HG02870 (cell line): ENCODE results near the gene ADH4.
"Not testable (repeated sequence)": the region's sequence is repeated elsewhere in the genome, so short reads cannot be mapped to it uniquely, and the experiment has no call there.

ENCODE experiments used
- ATAC-seq: cut with Tn5 transposase; IDR thresholded peaks from one replicate; pipeline ENCODE4 v1.9.1; 2021; ENCODE audit warnings: mild to moderate bottlenecking, moderate library complexity; ENCODE audit not compliant: unreplicated experiment

Gene ADH4

GRCh38 chr4:99084595-99084994 is 59.5 kb downstream of the ADH4 start:
- ATAC-seq = no peak

DNA sequence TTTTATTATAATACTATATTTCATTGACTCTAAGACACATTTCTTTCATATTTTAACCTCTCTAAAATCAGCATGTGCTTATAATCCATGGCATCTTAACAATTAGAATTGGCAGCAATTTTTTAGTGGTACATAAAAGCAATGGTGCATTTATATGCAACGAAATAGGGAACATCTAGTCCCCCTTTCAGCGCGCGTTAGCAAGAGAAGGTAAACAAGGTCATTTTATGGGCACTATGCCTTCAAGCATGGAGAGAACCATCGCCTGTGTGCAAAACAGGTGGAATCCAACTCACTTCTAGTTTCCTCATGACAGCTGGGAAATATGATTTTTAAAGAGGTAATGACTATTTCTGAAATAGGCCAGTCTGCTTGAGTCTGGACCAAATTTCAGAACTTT is 61.9 kb downstream of the ADH4 start:
- no peak for ATAC-seq

DNA sequence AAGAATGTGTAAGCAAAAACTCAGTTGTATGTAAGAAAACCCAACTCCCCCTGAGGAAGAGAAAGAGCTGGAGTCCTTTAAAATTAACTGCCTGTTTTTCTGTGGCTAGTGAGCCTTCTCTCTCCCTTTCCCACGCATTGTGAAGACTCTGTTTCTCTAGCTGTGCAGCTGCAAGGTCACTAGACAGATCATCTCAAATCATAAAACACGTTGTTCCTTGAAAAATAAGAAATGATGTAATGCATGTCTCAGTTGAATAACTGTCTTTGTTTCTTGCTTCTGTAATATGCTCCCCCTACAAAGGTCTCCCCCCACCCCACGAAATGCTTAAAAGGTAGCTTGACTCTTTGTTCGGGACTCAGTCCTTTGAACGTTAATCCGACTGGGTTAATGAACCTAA is 63.2 kb downstream of the ADH4 start:
- ATAC-seq = not testable (repeated sequence)

DNA sequence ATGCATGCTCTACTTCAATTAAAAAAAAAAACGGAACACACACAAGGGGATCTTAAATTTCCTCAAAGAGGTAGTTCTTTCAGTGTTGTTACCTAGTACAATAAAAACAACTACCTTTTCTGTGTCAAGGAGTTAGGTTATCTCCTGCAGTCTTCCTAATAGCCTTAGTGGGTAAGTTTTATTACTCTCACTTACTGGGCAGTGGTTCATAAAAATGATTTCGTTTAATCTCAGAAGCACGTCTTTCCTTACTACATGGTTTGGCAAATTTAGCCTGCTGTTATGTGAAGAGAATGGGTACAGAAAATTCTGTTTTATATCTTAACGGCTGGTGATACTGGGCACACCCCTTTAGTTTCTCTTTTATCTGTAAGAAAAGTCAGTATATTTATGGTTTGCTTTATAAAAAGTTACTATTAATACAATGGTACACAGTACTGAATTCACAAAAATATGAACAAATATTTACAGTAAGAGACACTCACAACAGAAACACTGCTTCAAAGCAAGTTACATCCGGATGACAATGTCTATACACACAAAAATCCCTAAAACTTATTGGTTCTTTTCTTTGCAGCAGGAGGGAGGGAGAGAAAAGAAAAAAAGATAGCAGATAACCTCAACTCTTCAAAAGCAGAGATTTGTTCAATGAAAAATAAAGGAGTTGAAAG is 64.3 kb downstream of the ADH4 start:
- no peak for ATAC-seq

GRCh38 chr4:99078931-99079624 is 65.0 kb downstream of the ADH4 start:
- ATAC-seq = no peak

GRCh38 chr4:99078336-99078735 is 65.8 kb downstream of the ADH4 start:
- ATAC-seq = no peak

DNA sequence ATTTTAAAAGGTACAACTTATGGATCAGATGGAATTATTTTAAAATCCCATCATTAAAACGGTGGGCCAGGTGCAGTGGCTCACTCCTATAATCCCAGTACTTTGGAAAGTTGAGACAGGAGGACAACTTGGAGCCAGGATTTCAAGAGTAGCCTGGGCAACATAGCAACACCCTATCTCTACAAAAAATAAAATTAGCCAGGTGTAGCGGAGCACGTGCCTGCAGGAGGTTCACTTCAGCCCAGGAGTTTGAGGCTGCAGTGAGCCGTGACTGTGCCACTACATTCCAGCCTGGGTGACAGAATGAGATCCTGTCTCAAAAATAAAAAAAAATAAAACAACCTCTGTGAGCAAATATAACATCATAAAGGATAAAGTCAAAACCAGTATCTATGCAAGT is 66.9 kb downstream of the ADH4 start:
- no peak for ATAC-seq

DNA sequence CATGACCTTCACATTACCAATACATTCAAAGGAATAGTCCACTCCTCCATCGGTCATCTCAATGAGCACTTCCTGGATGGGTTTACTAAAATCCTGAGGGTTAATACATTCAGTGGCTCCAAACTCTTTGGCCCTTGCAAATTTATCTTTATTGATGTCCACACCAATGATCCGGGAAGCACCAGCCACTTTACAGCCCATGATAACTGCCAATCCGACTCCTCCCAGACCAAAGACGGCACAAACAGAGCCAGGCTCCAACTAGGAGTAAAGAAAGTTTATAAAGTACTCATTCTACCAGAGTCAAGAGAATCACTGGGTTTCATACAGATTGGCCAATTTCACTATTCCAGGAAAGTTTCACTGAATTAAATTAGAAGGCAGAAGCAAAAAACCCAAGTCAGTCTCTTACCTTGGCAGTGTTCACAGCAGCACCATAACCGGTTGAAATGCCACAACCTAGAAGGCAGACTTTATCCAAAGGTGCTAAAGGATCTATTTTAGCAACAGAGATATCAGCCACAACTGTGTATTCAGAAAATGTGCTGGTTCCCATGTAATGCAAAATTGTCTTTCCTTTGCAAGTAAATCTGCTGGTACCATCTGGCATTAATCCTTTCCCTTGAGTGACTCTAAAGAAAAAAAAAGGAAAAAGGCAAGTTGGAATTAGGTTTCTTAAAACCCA is 67.7 kb downstream of the ADH4 start:
- ATAC-seq = no peak

DNA sequence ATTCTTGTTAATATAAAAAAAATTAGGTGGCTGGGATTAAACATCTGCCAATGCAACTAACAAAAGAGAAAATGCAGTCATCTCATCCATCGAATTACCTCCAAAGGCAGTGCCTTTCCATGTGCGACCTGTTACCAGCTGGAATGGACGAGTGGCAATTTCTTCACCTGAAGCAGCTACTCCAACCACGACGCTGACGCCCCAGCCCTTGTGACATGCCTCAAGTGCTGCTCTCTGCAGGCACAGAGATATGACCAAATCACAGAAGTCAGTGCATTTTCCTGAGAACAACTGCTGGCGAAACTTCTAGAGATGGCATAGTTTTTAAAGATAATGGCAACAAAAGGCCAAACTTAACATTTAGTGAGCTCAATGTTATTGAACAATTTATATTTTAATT is 69.3 kb downstream of the ADH4 start:
- no peak for ATAC-seq
